Suppressor macrophage (primary cell): ENCODE data around the gene STXBP4.

Source experiments
- DNase-seq, 4 experiments: peaks; one replicate each; pipeline ENCODE4 v3.0.0-alpha.2; 2020 to 2022

STXBP4 gene

GRCh38 chr17:55175788-55176427, 207.3 kb downstream of the STXBP4 start:
- DNase-seq = peak in 1 of 4 experiments; percentile 4

DNA sequence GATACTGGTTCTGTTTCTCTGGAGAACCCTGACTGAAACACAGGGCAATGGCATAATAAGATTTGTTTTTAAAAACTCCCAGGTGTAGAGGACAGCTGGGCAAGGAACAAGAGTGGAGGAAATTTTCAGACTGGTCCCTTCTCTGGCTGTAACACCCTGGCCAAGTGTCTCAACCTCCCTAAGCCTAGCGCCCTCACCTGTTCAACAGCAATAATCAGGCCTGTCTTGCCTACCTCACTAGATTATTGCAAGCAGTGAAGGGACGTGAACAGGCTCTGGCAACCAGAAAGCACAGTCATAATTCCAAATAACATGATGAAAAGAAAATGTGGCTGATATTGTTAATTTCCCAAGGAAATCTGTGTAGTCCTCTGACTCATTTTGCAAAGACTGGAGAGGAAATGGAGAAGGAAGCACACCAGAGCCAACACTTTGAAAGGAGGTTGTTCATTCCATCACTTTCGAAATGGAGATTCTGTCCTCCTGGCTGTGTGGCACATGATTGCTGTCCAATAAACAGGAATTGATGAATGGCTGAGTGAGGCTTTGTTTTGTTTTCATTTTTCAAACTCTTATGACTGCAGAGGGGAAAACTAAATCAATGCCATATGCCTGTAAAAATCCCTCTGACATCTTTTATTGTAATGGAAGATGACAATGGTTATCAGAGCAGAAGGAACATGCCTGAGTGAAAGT, 208.7 kb downstream of the STXBP4 start:
- DNase-seq = no peak

DNA sequence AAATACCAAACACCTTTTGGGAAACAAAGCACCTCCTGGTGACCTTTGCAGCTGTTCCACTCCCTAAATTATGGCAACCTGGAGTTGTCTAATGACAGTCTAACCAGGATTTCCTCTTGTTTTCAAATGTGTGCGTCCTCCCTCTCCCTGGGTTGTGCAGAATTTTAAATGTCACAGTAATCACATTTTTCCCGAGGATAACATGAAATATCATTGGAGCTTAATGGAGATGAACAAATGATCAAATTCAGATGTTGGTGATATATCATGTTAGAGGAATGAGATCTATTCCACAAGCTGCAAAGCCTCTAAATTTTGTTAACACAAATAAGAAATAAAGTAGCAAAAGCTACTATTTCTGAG, 209.3 kb downstream of the STXBP4 start:
- no peak for DNase-seq

DNA sequence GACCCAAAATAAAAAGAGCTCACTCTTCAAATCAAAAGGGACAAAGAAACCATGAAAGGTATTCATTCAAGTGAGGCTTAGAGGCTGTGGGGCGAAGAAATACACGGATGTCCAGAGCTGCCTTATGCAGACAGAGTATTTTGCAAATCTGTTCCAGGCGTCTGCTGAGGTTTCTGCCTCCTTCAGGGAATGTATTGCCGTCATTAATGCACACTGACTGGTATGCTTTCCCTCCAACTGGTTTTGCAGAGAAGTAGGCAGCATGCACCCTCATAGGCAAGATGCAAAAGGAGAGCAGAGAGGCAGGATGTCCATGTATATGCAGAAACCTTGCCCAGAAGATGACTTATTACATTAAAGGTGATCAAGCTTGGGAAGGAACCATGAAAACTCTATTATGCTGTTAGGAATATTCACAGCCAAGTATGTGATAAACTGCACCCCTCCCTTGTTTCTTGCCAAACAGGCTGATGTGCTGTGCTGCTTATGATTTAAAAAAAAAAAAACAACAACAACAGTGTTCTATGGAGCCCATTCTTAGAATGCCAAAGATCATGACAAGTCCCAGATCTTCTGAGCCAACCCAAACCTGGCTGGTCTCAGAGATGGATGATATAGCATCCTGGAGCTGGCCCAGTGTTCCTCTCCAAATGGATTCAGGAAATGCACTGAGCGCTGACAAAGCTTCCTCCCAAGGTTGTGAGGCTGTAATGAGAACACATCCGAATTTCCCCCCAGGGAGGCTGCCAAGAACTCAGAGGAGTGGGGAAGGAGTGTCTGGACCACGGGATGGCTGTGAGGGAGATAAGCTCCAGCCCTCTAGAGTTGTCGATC, 218.6 kb downstream of the STXBP4 start:
- DNase-seq = no peak

- DNase-seq = no peak
These were observed 222.2 kb downstream of the STXBP4 start for GRCh38 chr17:55190748-55191147.

DNA sequence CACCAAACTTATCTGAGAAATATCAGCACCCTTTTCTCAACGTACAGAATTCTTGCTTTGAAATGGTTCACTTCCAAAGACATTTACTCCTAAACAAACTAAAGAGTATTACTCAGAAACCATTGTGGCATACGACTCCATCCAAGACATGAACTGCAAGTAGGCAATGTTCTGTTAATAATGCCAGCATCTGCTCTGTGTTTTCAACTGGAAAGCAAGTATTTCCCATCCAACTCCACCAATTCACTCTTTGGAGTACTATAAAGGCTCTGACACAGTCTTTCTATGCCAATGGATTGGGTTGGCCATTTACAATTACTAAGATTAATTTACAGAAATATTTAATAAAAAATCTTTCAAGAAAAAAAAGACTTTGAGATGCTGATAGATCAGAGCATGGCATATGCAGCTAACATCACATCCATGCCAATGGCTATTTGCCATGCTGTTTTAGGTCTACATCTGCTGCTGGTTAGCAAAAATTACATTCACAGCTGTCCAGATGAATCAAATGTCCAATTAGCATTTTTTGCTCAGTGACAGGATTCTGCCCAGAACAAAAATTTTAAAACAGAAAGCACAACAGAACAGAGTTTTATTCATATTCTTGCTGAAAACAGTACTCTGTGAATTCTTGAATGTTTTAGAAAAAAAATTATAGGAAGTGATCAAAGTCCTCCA, 230.3 kb downstream of the STXBP4 start:
- no peak for DNase-seq

GRCh38 chr17:55200904-55201303, 232.3 kb downstream of the STXBP4 start:
- DNase-seq = no peak

DNA sequence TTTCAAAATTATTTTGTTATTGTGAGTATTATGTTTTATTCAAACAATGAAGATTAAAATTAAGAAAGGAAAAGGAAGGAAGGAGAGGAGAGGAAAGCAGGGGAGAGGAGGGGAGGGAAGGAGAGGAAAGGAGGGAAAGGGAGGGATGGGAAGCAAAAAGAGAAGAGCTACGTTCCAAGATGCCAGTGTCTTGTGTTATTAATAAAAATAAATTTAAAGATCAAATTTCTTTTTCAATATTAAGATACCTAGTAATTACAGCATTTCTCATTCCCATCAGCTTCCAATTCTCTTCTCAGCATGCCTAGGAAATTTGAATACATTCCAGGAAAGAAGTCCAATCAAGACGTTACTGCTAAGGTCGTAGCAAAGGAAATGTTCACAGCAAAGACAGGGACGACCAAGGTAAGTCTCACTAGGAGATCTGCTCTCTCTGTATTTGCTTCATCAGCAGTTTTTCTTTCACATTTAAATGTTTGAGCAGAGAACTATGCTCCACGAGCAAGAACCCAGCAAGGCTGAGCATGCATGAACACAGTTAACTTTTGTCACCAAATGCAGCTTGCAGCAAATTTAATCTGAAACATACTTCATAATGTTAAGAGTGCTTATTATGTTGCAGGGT, 232.9 kb downstream of the STXBP4 start:
- no peak for DNase-seq

DNA sequence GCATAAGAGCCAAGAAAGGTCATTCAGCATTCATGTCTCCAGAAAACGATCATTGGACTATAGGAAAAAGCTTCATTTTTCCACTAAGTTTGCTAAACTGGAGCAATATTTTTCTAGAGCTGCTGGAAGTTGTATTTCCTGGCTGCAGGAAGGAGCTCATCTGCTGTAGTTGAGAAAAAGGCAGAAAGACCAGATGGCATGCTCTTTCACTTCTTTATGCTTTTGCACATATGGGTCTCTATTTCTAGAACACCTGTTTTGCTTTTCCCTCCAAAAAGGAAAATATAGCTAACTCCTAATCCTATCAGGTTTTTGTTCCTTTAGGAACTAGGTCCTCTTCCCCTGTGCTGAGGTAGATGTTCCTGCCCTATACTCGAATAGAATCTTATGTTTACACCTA, 234.3 kb downstream of the STXBP4 start:
- DNase-seq = no peak

GRCh38 chr17:55208078-55208812, 239.7 kb downstream of the STXBP4 start:
- no peak for DNase-seq

GRCh38 chr17:55210292-55210691, 241.7 kb downstream of the STXBP4 start:
- no peak for DNase-seq

DNA sequence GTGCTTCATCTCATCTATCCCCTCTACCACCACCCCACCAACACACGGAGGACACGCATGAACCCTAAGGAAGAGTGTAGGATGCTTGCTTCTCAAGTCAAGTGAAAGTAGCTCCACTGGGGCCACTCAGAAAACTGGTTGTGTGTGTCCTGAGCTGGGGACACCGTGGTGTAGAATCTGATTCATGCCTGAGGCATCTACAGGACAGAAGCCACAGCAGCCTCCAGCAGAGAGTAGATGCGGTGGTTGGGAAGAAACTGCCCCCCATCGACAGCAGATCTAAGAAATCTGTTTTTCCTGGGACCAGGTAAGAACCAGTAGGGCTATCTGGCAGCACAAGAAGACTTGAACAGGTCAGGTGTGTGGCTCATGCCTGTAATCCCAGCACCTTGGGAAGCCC, 244.3 kb downstream of the STXBP4 start:
- DNase-seq = no peak

- DNase-seq = no peak
These were observed 247.1 kb downstream of the STXBP4 start for GRCh38 chr17:55215711-55216110.

DNA sequence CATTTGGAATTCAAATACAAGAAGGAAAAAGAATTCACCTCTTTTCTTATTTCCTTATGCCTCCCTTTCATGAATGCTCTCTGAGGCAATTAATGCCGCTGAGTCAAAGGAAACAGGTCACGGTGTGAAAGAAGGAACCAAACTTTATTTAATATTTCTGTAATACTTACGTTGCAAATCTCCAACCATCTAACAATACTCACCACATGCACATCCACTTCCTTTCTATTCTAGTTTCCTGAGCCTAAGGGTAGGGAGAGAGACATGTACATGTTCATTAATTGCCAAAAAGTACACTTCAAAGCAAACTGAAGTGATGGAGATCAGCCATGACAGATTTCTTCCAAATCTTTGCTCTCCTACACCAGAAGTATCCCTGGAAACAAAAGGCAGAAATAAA, 248.3 kb downstream of the STXBP4 start:
- peak in 1 of 4 experiments; percentile 5 for DNase-seq

DNA sequence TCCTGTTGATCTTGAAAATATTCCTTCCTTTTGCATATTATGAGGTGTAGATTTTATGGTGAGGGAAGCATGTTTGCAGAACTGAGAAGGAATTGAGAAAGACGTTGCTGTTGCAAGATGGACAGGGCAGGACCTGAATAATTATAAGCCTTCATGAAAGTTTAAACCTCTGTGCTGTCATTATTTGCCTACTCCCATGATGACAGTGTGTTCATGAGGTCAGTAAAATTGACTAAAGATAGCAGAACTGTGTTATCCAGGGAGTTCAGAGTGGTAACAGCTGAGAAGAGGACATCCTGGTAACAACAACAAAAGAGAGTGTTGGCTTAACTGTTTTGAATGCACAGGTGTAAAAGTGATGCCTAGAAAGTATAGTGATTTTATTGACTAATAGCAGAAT, 250.9 kb downstream of the STXBP4 start:
- DNase-seq = peak in 1 of 4 experiments; percentile 17

DNA sequence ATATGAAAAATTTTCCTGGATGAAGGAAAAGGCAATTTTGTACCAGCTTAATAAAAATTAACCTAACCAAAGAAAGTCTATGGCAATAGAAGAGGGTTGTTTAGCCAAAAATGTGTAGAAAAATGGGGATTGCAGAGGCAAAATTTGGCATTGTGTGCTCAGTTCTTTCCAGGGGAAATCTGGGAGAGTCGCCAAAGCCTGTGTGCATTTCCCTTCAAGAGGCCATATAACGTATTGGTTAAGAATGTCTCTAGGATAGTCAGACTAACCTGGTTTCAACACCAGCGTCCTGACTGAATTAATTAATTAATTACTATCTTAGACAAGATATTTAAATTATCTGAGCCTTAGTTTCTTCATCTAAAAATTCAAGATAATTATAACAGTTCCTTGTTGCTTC, 251.4 kb downstream of the STXBP4 start:
- DNase-seq = no peak
